ENCODE data around the gene VIT. TPM values are rescaled to one million over a fixed set of nuclear protein-coding genes. Genes with fewer than 3 reads are reported as not detected.

The VIT gene
- polyA plus RNA-seq, 3 donors = not detected

- Mint-ChIP-seq H3K36me3 (no peaks in the 10 kb centered on the region), H3K4me3 (no peak overlapping the region), H3K27me3 (ENCODE audit: low read depth in 3 of 3) (peaks cover 0 to 3% (median 0%) of the 10 kb centered on the region in 3 donors), H3K4me1 (no peaks in the 10 kb centered on the region), H3K9me3 (no peaks in the 10 kb centered on the region), H3K27ac (no peak overlapping the region)
- Histone ChIP-seq H3K79me2 (ENCODE audit: insufficient read depth, low read length) (no peaks in the 10 kb centered on the region), H3K27ac (ENCODE audit: low read depth in 1 of 2, low read length in 2 of 2) (no peak overlapping the region), H3K27me3 (ENCODE audit: control insufficient read depth in 2 of 2, insufficient read depth in 2 of 2, low read length in 2 of 2) (no peaks in the 10 kb centered on the region), H3K36me3 (replicated peaks in 1 of 2; ENCODE audit: control insufficient read depth in 1 of 2, insufficient read depth in 2 of 2, low read length in 2 of 2) (no peaks in the 10 kb centered on the region), H3K9me3 (replicated peaks in 1 of 2; ENCODE audit: control insufficient read depth in 1 of 2, insufficient read depth in 1 of 2, low read length in 2 of 2) (no peaks in the 10 kb centered on the region), H3K4me3 (replicated peaks in 1 of 3; ENCODE audit: low read depth in 2 of 3, low read length in 3 of 3) (no peak overlapping the region), H4K20me1 (ENCODE audit: insufficient read depth, low read length) (no peaks in the 10 kb centered on the region), H3K4me2 (replicated peaks; ENCODE audit: extremely low read depth, low read length, poor library complexity, severe bottlenecking) (no peak overlapping the region), H2AFZ (ENCODE audit: insufficient read depth, low read depth, low read length, poor library complexity, severe bottlenecking) (no peak overlapping the region), H3K9ac (ENCODE audit: insufficient read depth, low read length, poor library complexity, severe bottlenecking) (no peak overlapping the region), H3K4me1 (ENCODE audit: control insufficient read depth in 1 of 2, insufficient read depth in 2 of 2, low read length in 2 of 2) (no peaks in the 10 kb centered on the region)
- no peak for TF ChIP-seq CTCF (IDR thresholded peaks at IDR 0.05)
- DNase-seq = no peak
- intact Hi-C loops (cut with micrococcal nuclease) = loop anchor here in 1 of 2 donors (10.0 kb wide), 1 partner anchor 305 kb away; the partner anchor contains the start of gene CRIM1
Observed at GRCh38 chr2:36659872-36660312, 36.6 kb upstream of the VIT start.

GRCh38 chr2:36662638-36663037 lies 33.9 kb upstream of the VIT start:
- Histone ChIP-seq H2AFZ (ENCODE audit: insufficient read depth, low read depth, low read length, poor library complexity, severe bottlenecking) (no peak overlapping the region), H3K9ac (ENCODE audit: insufficient read depth, low read length, poor library complexity, severe bottlenecking) (no peak overlapping the region), H3K27me3 (ENCODE audit: control insufficient read depth in 2 of 2, insufficient read depth in 2 of 2, low read length in 2 of 2) (no peaks in the 10 kb centered on the region), H3K9me3 (replicated peaks in 1 of 2; ENCODE audit: control insufficient read depth in 1 of 2, insufficient read depth in 1 of 2, low read length in 2 of 2) (no peaks in the 10 kb centered on the region), H3K4me1 (ENCODE audit: control insufficient read depth in 1 of 2, insufficient read depth in 2 of 2, low read length in 2 of 2) (no peaks in the 10 kb centered on the region), H3K79me2 (ENCODE audit: insufficient read depth, low read length) (no peaks in the 10 kb centered on the region), H3K4me2 (replicated peaks; ENCODE audit: extremely low read depth, low read length, poor library complexity, severe bottlenecking) (no peak overlapping the region), H4K20me1 (ENCODE audit: insufficient read depth, low read length) (no peaks in the 10 kb centered on the region), H3K27ac (ENCODE audit: low read depth in 1 of 2, low read length in 2 of 2) (no peak overlapping the region), H3K36me3 (replicated peaks in 1 of 2; ENCODE audit: control insufficient read depth in 1 of 2, insufficient read depth in 2 of 2, low read length in 2 of 2) (no peaks in the 10 kb centered on the region), H3K4me3 (replicated peaks in 1 of 3; ENCODE audit: low read depth in 2 of 3, low read length in 3 of 3) (no peak overlapping the region)
- Mint-ChIP-seq H3K36me3 (no peaks in the 10 kb centered on the region), H3K27ac (no peak overlapping the region), H3K27me3 (ENCODE audit: low read depth in 3 of 3) (peaks cover 0 to 2% (median 0%) of the 10 kb centered on the region in 3 donors), H3K9me3 (no peaks in the 10 kb centered on the region), H3K4me3 (no peak overlapping the region), H3K4me1 (no peaks in the 10 kb centered on the region)
- TF ChIP-seq CTCF (IDR thresholded peaks at IDR 0.05) = no peak
- intact Hi-C loops (cut with micrococcal nuclease) = loop anchor here in 1 of 2 donors (10.0 kb wide), 1 partner anchor 308 kb away; the partner anchor contains the start of gene CRIM1
- WGBS (ENCODE audit: insufficient coverage) = 95% methylated on average over 3 of the region's 8 CpGs
- DNase-seq = no peak
